Astrocyte of the spinal cord (primary cell): ENCODE measurements around the gene PGAM4.

ENCODE experiments used
- DNase-seq: peaks from one replicate; pipeline ENCODE4 v3.0.0; 2011; ENCODE audit warnings: low read depth, low spot score
- H3K4me3 ChIP-seq: 2 replicates; pipeline ENCODE4 v1.5.1; 2011; ENCODE audit warnings: low read depth, mild to moderate bottlenecking, low read length, moderate library complexity
- in situ Hi-C: cut with HindIII; loops from 2 replicates; pipeline ENCODE4 v1.10.0; 2017; ENCODE audit warnings: low sequenced_read_pairs
- TF ChIP-seq, protein P1 (sequence below): IDR thresholded peaks from 2 replicates; pipeline ENCODE4 v1.5.1; 2012; ENCODE audit warnings: low read depth, mild to moderate bottlenecking, low read length, inconsistent platforms

Gene PGAM4

DNA sequence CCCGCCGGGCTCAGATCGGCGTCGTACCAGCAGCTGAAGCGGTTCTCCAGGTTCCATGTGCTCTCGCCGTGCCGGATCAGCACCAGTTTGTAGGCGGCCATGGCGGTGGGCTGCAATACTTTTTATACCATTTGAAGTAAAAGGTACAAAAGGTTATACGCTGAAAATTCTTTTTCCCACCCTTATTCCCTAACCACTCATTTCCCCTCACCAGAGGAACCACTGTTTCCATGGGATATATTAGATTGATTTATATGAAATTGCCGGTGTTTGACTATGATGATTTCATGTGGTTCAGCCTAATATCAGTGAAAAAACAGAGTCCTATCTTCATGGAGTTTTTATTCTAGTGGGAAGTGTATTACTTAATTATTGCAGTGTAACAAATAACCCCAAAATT, at the start of gene PGAM4:
TSS of gene PGAM4 (minus strand) at position 101 of the 400 bp plus-strand sequence. CDS start at position 101, 0 bp downstream.
- no peak for DNase-seq
- H3K4me3 ChIP-seq = no peak within 1 kb of the TSS
- TF ChIP-seq, protein P1, sequence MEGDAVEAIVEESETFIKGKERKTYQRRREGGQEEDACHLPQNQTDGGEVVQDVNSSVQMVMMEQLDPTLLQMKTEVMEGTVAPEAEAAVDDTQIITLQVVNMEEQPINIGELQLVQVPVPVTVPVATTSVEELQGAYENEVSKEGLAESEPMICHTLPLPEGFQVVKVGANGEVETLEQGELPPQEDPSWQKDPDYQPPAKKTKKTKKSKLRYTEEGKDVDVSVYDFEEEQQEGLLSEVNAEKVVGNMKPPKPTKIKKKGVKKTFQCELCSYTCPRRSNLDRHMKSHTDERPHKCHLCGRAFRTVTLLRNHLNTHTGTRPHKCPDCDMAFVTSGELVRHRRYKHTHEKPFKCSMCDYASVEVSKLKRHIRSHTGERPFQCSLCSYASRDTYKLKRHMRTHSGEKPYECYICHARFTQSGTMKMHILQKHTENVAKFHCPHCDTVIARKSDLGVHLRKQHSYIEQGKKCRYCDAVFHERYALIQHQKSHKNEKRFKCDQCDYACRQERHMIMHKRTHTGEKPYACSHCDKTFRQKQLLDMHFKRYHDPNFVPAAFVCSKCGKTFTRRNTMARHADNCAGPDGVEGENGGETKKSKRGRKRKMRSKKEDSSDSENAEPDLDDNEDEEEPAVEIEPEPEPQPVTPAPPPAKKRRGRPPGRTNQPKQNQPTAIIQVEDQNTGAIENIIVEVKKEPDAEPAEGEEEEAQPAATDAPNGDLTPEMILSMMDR = no peak
- in situ Hi-C loops = no loop called here

DNA sequence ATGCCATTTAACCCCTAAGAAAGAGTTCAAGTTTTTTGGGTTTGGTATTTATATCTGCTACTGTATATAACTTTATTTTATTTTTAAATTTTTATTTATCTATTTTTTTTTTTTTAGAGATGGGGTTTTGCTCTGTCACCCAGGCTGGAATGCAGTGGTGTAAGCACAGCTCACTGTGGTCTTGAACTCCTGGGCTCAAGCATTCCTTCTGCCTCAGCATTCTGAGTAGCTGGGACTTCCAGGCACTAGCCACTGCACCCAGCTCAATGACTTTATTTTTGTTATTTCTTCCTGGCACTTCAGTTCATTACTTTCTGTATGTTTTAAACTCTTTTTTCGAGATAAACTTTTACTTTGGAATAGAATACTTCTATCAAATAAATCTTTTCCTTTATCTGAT, 42.4 kb upstream of the PGAM4 start:
- H3K4me3 ChIP-seq = no peak overlapping the region
- no peak for DNase-seq
- in situ Hi-C loops = no loop called here
- TF ChIP-seq, protein P1 = no peak

DNA sequence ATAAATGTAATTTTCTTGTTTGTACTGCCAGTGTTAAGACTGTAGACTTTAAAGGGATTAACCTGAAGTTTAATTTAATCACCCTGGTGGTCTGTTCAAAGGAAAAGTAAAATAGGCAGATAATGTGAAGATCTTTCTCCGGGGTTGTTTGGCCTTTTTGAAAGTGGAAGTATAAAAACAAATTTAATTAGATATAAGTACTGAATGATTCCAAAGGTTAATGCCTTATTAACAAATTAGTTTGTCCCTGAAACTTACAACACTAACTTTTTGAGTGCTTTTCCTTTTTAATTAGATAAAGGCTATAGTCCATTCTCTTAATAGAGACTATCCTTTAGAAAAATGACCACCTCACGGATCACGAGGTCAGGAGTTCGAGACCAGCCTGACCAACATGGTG, 10.4 kb upstream of the PGAM4 start:
- H3K4me3 ChIP-seq = no peak overlapping the region
- no peak for DNase-seq
- in situ Hi-C loops = no loop called here
- TF ChIP-seq, protein P1 = no peak

DNA sequence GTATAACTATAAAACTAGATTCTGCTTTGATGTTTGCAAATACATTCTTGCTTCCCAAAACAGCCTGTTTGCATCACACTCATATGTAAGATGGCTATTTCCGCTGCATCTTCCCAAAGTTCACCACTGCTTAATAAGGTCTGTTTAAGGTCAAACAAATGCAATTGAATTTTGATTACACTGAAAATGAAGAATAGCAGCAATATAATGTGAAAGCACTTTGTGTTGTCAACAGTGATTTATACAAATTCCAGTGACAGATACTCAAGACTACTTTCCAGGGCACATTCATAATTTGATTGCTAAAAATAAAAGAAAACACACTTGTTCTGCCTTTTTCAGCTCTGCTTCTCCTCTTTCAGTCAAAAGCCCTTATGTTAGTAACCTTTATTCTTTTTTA, 8.1 kb upstream of the PGAM4 start:
- no peak overlapping the region for H3K4me3 ChIP-seq
- TF ChIP-seq, protein P1 = no peak
- in situ Hi-C loops = no loop called here
- no peak for DNase-seq

DNA sequence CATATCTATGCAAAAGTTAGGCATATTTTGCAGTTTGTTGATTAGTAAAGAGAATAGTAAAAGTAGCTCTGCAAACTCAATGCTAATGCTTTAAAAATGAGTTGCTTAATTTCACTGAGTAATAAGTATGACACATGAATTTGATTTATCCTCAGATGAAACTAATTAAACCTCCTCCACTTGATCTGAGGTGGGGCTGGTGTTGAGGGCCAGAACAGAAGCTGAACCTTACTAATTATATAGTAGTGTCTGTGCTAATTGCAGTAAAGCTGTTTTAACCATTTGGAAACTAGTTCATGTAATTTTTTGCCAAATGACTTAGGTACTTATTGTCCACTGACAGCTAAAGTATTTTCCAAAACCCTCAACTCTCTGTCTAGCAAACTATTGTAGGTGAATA, 7.7 kb upstream of the PGAM4 start:
- in situ Hi-C loops = no loop called here
- TF ChIP-seq, protein P1 = no peak
- H3K4me3 ChIP-seq = no peak overlapping the region
- no peak for DNase-seq

DNA sequence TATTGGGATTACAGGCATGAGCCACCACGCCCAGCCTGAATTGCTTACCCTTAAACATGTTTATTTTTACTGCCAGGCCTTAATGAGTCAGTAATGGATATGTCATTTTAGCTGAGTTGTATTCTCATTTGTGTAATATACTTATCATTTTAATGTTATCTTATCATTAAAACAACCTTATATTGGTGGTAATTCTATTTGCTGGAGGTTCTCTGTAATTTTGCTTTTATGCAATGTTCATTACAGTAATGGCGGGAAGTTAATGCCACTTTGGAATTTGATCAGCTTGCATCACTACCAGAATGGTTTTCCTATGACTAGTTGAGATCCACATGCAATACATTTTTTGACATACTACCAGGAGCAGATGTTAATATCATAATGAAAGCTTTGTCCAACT, 6.3 kb upstream of the PGAM4 start:
- DNase-seq = no peak
- TF ChIP-seq, protein P1 = no peak
- in situ Hi-C loops = no loop called here
- H3K4me3 ChIP-seq = no peak overlapping the region

DNA sequence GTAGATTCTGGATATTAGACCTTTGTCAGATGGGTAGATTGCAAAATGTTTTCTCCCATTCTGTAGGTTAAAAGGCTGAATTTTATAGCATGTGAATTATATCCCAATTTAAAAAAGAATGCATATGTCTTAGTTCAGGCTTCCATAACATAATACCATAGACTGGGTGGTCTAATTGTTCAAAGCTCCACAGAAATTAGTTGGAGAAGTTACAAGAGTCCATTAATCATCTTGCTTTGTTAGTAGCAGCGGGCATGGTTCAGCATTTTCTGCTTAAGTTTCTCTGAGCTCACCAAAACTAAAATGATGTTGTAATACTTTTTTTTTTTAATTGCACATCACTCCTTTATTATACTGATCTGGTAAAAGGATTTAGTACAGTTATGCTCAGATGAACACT, 1.8 kb downstream of the PGAM4 start:
- no peak overlapping the region for H3K4me3 ChIP-seq
- in situ Hi-C loops = no loop called here
- no peak for DNase-seq
- TF ChIP-seq, protein P1 = no peak
